ENCODE measurements around the gene BROX.
"Not testable (repeated sequence)": the region's sequence is repeated elsewhere in the genome, so short reads cannot be mapped to it uniquely, and the experiment has no call there.

Gene BROX

DNA sequence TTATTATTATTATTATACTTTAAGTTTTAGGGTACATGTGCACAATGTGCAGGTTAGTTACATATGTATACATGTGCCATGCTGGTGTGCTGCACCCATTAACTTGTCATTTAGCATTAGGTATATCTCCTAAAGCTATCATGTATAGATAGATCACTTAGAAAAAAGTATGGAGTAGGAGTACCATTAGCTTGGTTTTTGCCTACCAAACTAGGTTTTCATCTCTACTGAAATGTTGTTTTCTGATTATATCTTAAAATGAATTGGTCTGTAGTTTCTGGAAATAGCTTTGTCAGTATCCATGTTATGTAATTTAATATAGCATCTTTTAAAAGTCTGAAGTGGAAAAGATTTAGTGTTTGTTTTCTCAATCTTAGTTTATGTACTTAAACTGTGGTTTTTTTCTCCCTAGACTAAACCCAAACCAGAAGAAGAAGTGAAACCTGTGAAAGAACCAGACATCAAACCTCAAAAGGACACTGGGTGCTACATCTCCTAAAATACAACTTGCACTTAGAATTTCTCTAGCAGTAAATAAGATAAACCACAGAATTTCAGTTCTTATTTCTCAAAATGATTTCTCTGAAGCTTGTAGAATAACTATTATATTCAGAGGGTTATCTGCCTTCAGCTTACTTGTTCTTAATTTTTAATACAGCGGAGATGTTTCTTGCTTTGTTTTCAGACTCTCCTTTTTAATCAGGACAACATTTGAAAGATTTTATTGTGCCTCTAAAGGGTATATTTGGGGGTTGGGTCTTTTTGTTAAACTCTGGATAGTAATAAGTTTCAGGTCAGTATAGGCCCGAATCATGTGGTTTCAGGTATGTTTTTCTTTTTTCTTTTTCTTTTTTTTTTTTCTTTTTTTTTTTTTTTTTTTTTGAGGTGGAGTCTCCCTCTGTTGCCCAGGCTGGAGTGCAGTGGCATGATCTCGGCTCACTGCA lies 20.1 kb downstream of the BROX start:
- DNase-seq (ENCODE audit: low read depth) = no peak

DNA sequence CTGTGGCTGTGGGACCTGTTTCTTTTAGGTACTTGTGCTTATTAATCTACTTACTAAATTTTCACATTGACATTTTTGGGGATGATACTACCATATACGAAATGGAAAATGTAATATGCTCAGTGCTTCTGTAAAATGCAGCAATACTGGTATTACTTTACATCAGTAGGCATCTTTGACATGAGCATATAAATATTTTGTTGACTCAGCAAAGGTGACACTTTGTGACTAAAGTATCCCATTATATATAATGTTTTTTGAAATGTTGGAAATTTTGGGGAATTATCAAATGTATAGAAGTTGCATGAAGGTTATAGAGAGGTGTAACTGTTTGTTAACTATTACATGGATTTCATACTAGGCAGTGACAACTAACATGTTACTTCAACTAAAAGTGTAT lies 22.4 kb downstream of the BROX start:
- DNase-seq (ENCODE audit: low read depth) = no peak

DNA sequence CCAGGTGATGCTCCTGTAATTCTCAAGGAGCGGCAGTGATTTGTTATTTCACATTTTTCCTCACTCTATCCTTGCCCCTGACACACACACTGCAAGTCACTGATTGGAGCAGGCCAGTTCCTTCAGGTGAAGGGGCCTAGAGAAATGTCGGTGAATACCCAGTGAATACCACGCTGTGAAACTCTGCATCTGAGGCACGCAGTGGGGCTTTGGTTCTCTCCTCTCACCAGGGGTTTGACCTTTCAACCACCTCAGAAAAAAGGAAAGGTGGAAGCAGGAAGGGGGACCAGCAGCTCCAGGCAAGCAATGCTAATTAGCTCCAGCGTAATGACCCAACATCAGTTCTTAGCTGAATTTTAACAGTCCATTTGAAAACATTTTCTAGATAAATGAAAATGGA lies 24.1 kb downstream of the BROX start:
- DNase-seq (ENCODE audit: low read depth) = no peak

DNA sequence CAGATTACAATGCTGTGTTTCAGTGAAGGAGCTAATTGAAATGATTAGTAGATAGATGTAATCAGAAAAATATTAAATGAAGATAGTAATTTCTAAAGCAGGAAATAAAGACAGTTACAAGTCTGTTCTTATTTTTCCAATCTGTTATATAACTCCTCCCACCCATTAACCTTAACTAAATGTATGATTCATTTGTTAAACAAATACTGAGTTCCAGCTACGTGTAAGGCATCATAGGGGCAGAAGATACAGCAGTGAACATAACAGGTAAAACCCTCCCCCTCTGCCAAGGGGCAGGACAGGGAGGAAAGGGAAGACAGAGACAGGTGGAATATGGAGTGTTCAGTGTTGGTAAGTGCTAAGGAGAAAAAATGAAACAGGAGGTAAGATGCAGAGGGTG lies 24.6 kb downstream of the BROX start, which contains the start of gene FAM177B:
TSS of gene FAM177B (plus strand) at position 231 of the 400 bp plus-strand sequence. CDS start 9,344 bp downstream, outside the sequence.
- DNase-seq (ENCODE audit: low read depth) = no peak

DNA sequence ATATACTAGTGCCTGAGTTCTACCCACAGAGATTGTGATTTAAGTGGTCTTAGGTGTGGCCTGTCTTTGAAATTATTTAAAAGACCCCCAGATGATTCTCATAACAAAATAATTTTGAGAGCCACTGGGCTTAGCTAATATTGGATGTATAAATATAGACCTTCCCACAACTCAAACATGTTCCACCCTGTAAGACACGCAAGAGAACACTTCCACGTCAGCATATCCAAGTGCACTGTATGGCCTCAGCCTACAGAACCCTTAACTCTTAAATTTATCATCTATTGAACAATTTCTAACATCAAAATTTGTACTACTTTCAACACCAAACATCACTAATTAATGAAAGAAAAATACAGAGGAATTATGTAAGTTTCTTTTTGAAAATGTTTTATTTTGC lies 27.1 kb downstream of the BROX start:
- DNase-seq (ENCODE audit: low read depth) = no peak

DNA sequence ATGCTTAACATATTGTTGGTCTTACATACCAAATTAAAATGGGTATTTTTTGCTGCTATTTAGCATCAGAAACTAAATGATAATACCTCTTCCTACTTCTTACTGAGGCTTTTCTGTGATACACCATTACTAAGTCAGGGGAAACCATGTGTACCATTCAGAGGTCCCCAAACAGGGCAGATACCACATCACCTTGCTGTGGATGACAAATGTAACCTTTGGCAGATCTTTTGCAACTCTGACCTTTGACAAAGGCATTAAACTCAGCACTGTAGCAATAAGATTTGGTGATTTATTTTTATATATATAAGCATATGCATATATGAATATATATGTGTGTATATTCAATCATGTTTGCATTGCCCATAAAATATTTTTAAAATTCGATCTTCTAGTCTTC lies 27.6 kb downstream of the BROX start:
- DNase-seq (ENCODE audit: low read depth) = no peak

DNA sequence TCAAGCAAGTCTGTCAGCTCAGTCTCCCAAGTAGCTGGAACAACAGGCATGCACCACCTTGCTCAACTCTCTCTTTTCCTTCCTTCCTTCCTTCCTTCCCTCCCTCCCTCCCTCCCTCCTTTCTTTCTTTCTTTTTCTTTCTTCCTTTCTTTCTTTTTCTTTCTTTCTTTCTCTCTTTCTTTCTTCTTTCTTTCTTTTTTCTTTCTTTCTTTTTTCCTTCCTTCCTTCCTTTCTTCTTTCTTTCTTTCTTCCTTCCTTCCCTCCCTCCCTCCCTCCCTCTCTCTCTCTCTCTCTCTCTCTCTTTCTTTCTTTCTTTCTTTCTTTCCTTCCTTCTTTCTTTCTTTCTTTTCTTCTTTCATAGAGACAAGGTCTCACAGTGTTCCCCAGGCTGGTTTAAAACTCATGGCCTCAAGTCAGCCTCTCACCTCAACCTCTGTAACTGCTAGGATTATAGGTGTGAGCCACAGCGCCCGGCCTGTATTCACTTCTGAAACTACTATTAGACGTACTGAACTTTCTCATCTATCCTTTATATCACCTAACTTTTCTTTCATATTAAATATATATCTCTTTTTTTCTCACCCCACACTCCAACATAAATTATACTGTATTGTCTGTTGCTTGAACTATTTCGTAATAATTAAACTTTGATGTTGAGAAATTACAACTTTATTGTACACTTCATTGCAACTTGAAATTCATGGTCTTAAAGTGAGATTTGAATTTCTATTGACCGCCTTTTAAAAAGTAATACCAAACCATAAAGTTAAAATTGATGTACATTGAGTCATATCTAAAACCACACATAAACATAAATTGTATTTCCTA lies 29.5 kb downstream of the BROX start:
- DNase-seq (ENCODE audit: low read depth) = not testable (repeated sequence)

DNA sequence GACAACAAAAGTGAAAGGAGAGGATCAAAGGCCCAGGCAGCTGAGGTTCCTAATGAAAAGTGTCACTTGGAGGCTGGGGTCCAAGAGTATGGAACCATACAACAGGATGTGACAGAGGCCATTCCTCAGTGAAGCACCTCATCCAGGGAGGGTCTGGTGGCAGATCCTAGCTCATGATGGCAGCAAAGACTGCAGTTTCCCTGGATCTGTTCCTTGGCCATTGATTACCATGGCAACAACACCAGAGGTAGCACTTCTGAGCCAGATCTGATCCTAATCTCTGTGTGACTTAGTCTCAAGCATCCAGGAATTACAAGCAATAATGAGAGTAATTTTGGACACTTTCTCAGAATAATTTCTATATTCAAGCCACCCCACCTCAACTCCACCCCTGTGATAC lies 37.6 kb downstream of the BROX start:
- DNase-seq (ENCODE audit: low read depth) = no peak

DNA sequence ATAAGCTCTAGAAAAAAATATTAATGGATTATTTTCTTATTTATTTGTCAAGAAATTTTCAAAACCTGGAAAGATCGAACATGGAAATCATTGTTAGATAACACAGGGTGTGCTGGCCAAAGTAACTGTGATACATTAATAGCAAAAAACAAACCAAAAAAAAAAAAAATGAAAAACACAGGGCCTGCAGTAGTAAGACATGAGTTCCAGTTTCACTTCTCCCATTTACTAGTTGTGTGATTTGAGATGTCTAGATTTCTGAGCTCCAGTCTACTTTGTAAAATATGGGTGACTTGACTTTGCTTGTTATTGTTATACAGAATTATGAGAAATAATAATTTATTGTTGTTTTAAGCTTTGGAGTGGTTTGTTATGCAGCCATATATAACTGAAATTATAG lies 38.3 kb downstream of the BROX start:
- no peak for DNase-seq (ENCODE audit: low read depth)

DNA sequence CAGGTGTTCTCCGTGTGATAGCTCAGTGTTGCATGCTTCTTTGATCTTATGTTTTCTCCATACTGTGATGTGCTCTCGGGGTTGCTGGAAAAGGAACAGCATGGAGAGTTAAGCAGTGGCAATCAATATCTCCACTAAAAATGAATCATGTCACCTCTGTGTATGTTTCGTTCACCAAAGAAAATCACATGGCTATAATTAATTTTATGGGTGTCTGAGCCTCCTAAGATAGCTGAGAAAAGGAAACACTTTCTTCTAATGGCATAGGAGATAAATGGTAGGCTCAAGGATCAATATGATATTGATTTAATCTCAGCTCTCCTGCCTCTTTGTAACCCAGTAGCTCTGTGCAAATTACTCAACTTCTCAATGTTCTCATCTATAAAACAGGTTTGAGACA lies 38.9 kb downstream of the BROX start:
- DNase-seq (ENCODE audit: low read depth) = no peak

DNA sequence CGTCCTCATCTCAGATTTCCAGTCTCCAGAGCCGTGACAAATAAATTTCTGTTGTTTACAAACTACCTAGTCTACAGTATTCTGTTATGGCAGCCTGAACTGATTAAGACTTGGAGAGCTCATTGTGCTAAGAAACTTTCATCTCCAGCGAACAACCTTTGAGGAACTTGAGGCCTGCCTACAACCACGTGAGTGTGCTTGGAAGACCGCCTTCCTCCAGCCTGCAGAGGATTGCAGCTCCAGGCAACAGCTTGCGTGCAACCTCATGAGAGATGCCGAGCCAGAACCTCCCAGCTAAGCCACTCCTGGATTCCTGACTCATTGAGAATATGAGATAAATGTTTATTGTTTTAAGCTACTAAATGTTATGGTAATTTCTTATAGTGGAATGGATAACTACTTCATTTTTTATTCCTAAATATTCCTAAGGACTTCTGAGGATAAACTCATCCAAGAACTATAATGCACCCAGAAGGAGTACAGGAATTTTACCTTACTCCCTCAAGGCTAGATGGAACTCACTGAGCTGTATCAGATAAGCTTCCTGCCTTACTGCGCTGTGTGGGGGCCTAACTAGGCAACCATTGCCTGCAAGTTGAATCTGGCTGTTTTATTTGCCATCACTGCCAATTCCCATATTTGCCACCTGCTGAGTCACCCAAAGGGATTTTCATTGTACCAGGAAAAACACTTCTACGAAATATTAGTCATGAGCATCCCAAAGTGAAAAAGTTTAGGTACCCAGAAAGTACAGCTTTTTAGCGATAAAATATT lies 42.2 kb downstream of the BROX start:
- no peak for DNase-seq (ENCODE audit: low read depth)

DNA sequence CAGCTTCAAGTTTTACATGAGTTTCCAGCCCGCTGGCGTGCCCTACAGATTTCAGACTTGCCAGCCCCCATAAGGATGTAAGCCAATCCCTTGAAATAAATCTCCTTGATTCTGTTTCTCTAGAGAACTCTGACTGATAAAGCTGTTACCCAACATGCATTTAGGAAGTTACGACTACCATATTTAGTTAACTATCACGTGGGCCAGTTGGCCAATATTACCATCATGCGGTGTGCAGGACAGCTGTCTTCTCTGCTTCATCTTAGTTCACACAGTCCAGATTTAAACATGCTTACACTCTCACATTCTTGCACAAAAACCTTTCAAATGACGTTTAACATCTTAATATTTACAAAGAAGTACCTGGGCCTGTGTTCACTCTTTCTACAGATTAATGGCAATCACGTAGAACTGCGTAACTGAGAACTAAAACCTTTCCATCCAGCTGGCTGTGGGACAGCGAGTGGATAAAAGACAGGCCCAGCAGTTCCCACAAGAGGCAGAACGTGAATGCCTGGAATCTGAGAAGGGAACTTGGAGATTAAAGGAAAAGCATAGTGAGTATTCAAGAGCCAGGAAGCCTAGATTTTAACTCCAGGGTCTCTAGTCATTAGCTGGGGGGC lies 45.4 kb downstream of the BROX start:
- DNase-seq (ENCODE audit: low read depth) = no peak

DNA sequence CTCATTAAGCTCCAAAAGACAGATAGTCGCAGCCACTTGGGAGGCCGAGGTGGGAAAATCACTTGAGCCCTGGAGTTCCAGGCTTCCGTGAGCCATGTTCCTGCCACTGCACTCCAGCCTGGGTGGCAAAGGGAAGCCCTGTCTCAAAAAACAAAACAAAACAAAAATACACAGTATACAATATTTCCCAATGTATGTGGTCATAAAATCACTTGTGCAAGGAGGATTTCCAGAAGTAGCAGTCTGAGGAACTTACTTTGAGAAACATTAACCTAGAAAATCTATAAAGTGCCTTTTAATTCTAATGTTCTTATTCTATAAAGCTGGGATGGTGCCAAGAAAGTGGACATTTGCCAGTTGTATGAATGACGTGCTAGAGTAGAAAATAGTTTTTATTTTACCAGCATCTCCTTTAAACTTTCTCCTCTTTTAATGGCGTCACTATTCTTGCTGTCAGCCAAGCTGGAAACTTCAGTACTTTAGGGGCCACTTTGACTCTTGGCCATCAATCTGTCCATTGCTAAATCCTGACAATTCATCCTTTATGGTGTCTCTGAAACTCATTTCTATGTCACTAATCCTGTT lies 47.2 kb downstream of the BROX start:
- DNase-seq (ENCODE audit: low read depth) = no peak

DNA sequence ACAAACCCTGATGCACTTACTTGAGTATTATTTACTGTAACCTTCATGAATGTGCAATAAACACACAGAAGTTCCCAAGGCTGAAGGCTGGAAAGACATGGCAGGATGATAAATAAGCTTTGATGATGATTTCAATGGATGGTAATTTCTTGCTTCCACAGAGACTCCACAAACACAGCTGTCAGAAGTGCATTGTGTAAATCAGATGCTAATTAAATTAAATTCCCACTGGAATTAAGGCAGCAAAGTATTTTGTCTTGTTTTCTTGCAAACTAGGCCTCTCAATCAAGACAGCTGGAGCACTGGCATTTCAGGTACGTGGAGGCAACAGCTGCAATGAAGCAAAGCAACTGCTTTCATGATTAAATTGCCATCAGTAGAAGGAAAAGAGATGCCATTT lies 48.7 kb downstream of the BROX start:
- no peak for DNase-seq (ENCODE audit: low read depth)

DNA sequence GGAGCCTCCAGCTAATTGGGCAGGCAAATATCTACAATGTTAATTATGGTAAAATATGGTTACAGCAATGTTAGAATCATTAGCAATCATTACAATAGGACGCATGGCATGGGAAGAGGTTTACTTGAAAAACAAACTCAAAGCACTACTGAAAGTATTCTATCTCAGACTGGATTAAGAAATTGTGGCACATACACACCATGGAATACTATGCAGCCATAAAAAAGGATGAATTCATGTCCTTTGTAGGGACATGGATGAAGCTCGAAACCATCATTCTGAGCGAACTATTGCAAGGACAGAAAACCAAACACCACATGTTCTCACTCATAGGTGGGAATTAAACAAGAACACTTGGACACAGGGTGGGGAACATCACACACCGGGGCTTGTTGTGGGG lies 49.8 kb downstream of the BROX start:
- DNase-seq (ENCODE audit: low read depth) = not testable (repeated sequence)

DNA sequence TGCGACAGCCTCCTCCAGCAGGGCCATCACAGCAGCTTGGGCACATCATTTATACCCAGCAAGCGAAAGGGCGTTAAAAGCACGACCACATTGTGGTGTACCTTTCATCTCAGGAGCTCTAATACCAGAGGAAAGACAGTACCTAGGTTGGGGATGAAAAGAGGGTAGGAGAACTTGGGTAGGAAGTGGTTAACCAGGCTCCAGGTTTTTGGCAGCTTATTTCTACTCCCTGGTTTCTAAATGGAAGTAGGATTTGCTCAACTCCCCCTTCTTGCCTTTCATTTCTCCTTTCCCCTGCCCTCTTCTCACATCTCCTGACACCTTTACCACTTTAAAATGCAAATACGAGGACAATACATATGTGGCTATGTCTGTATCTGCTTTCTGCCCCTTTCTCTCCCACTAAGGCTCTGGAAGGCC lies 54.8 kb downstream of the BROX start:
- no peak for DNase-seq (ENCODE audit: low read depth)

DNA sequence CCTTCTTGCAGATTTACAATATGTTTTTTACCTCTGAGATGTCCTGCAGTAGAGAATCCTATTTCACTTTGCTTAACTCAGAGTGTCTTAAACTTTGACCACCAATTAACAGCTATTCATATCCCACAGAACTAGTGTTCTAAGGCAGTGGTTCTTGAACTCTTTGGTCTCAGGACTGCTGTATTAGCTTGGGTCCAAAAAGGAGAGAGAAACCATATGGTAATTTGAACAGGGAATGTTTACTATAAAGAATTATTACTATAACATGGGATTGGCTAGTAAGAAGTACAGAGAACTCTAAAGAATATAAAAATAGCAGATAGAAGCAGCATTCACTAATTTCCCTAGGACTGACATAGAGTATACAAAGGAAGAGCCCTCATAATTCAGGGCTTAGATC lies 56.2 kb downstream of the BROX start:
- DNase-seq (ENCODE audit: low read depth) = no peak

DNA sequence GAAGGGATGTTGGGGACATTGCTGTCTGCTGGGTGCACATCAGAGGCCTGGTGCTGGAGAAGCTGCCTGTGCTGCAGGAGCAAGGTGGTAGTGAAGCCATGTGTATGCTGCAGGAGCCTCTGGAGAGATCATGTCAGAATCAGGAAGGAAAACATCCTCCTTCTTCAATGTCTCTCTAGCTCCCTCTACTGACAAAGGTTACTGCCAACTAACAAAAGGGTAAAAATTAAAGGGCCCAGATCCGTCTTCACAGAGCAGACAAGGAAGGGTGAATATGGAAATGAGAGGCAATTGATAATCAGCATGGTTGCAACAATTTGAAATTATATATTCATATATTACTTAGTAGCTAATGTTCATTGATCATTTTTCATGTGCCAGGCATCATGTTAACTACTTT lies 56.8 kb downstream of the BROX start:
- DNase-seq (ENCODE audit: low read depth) = no peak

DNA sequence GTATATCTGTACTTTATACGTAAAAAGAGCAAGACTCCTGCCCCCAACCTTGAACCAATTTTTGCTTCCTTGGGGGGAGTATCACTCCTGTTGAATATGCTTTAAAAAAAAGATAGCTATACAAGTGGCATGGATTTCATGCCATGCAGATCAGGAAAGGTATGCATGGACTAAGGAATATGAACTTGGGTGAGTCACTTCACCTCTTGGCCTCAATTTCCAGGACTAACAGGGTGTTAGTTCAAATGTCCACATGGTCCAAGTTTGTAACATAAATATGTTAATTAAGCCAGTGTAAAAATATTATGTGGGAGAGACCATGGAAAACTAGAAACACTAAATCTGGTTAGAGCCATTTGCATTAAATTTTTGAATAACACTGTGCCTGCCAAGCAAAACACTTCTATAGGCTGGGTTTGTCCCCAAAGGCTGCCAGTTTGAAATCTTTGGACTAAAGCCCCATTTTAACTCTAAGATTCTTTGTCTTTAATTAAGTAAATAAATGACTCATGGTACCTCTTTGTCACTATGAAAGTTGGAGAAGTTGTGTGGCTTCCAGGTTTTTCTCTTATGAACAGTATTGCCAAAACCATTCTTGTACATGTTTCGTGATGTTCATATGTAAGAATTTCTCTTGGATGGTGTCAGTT lies 57.7 kb downstream of the BROX start:
- no peak for DNase-seq (ENCODE audit: low read depth)

DNA sequence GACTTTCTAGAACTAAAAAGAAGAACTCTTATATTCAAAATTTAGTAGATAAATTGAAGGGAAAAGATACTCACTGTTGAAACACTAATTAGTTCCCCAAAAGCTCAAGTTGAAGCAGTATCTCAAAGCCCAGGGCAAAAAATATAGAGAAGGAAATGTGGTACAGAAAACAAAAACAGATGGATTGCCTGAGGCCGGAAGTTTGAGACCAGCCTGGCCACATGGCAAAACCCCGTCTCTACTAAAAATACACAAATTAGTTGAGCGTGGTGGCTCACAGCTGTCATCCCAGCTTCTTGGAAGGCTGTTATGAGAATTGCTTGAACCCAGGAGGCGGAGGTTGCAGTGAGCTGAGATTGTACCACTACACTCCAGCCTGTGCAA lies 60.6 kb downstream of the BROX start:
- no peak for DNase-seq (ENCODE audit: low read depth)

DNA sequence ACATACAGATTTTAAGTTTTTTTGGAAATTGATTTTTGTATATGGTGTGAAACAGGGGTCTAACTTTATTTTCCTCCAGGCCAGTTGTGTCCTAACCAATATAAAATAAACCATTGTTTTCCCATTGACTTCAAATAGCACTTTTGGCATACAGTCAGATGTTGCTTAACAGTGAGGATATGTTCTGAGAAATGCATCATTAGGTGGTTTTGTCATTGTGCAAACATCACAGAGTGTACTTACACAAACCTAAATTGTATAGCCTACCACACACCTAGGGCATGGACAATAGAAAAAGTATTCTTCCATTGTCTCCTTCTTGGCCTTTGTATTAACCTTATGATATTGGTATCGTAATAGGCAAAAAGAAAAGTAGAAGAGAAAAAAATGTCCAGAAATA lies 65.1 kb downstream of the BROX start:
- DNase-seq (ENCODE audit: low read depth) = no peak

All from T follicular helper cell (primary cell).